Measurements from ENCODE around the gene COL26A1.

Gene COL26A1

DNA sequence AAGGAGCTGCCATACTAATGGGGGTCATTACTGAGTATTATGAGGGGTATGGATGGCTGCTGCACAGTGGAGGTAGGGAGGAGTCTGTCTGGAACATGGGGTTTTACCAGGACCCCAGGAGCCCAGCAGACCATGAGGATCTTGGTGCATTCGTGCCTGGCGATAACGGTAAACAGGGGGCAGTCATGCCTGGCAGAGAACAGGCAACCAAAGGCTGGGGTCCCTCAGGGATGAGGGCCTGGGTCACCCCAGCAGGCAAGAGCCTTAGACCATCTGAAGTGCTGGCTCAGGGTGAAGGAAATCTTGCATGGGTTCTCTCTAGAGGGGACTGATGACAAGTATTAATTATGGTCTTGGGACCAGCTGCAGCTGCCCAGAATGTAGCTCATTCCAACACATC lies 220.3 kb downstream of the COL26A1 start:
- DNase-seq = no peak

DNA sequence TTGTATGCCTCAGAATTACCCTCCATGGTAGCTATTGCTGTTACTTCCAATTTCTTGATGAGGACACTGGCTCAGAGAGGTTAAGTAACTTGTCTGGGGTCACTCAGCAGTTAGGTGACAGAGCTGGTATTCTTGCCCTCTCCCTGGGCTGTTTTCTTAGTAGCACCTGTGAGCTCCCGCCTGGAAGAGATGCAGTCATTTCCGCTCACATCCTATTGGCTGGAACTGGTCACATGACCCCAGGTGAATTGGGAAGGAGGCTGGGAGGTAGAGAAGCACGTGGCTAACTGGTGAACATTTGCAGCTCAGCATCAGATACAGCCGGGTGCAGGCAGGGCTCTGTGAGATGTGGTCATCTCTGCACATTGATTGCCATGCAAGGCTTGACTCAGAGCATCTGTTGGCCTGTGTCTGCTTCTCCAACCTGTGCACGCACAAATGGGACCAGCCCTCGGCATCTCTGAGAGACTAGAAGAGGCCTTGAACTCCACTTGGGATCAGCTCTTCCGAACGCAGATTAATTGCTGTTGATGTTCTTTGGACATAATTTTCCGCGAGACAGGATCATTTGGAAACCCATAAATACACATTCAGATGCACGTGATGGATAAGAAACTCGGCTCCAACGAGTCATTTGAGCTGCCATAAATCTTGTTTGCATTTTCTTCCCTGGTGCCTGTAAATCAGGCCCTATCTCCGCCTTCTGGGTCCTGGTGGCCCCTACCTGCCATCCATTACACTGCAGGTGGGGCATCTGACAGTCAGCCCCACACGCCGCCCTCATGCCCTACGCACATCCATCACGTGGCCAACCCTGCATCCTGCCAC lies 223.6 kb downstream of the COL26A1 start:
- no peak for DNase-seq

DNA sequence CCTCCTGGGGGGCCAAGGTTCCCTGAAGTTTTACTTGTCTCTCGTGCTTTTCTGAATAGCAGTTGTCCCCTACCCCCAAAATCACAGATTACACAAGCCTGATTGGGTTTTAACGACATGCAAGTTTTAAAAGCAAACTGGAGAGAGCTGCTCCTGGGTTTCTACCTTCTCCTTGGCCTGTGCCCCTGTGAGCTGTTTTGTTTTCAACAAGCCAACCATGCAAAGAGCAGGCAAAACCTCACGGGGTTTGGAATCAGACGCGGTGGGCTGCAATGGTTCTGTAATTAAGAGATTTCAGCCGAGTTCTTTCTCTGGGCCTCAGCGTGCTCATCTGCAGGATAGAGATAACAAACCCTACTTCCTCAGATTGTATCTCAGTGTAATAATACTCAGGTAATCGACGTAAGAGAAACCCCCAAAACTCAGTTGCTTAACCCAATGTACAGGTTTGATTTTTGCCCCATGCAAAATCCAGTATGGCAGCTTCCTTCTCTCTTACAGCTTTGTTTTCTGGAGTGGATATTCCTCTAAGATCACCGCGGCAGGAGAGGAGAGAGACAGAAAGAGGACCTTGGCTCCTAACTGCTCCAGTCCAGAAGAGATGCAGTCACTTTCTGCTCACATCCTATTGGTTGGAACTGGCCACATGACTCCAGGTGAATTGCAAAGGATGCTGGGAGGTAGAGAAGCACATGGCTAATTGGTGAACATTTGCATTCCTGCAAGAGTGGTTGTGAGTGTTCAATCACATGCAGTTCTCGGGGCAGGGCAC lies 224.4 kb downstream of the COL26A1 start:
- DNase-seq = no peak

DNA sequence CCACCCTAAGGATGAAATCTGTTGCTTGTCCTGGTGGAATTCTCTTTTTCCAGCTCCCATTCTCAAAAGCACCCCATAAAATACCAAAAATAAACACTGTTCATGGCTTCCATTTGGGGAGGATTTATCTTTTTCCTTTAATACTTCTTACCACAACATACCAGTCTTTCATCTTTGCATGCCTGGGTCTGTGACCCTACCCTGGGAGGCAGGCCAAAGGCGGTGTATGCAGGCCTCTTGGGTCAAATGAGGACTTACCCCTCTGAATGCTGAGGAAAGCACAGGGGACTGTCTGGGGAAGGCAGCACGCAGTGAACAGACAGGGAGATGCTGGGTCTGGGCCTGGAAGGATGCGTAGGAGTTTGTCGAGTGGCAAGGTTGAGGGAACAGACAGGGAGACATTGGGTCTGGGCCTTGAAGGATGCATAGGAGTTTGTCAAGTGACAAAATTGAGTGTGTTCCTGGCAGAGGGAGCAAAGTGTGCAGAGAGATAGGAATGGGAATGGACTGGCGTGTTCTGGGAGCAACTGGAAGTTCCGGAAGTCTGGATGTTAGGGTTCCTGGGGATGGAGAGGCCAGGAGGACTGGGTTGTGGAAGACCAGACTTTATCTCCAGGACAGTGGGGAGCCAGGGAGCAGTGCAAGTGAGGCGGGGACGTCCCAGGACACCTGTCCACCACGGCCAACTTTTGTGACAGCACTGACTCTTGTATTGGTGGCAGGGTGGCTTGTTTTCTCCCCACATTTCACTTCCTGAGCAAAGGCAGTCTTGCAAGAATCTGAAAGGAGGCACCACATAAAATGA lies 225.7 kb downstream of the COL26A1 start:
- DNase-seq = no peak

DNA sequence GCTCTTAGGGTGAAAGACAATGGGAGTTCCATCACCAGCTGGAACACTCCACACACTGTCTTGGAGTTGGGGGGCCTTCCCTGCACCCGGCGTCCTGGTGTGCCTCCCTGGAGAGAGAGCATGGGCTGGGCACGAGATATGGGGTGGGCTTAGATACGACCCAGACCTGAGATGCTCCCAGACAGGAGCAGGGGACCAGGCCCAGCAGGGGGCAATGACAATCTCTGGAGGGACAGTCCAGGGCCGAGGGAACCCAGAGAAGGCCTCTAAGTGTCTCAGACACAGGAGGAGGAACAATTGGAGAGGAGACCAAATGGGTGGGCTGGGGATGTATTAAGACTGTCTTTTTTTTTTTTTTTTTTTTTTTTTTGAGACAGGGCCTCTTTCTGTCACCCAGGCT lies 226.4 kb downstream of the COL26A1 start:
- DNase-seq = no peak

DNA sequence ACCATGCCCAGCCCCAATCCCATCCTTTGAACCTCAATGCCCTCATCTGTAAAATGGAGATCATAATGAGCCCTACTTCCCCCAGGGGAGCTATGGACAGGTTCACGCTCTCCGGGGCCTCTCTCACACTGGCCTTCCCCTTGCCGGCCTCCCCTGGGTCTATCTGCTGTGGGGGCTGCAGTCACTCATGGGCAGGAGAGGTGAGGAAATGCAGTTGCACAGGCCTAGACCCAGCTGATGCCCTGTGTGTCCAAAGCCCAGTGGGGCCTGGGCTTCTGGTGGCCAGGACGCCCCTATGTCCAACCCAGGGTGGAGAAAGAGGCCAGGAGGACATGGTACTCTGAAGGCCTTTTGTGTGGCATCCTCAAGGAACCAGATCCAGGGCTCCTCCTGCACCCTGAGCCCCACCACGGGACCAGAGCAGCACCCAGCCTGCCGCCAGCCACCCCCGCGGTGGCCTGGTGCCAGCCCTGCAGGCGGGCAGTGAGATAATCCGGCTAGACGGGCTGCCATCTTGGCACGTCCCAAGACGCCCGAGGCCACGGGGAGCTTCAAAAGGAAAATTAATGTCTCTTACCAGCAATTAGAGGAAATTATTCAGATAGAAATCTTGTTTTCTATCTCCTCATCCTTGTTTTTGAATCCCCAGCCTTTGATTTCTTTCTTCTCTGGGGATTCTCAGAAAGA lies 227.4 kb downstream of the COL26A1 start:
- DNase-seq = no peak

DNA sequence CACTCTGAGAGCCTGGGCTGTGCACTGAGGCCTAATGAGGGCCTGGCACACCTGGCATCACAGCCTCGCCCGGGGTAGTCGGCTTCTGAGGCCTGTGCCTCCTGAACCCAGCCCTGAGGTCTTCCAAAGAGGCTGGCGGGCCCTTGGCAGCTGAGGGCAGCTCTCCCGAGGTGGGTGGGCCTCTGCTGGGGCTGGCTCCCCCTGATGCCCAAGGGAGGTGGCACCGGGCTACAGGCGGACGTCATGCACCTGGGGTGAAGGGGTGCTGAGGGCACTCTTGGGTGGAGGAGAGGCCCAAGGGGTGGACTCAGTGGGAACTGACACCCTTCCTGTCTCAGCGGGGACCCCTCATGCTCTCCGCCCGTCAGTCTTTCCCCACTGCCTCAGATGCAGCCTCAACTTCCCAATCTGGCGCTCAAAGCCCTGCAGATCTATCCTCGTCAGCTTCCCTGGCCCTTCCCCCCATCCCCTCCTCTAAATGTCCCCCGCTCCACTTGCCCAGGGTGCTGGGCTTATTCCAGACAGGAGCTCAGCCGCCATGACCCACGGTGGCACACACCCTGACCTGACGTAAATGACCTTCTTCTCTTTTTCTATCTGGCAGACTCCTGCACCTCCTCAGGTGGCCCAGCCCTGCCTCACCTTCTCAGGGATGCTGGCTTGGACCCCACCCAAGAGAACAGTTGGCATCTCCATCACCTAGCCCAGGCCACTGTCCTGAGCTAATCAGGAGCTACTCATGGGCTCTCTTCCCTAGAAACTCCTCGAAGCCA lies 228.2 kb downstream of the COL26A1 start:
- DNase-seq = no peak

DNA sequence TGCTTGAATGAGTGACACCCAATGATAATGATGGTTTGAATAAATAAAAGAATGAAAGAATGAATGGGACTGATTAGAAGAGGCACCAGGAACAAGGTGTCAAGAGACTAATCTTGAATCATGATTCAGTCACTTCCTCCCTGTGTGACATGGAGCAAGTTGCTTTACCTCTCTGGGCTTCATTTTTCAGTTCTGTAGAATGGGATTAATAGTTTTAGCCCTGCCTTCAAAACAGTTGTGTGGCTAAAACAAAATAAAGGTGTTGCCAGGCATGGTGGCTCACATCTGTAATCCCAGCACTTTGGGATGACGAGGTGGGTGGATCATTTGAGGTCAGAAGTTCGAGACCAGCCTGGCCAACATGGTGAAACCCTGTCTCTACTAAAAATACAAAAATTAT lies 228.8 kb downstream of the COL26A1 start:
- no peak for DNase-seq

DNA sequence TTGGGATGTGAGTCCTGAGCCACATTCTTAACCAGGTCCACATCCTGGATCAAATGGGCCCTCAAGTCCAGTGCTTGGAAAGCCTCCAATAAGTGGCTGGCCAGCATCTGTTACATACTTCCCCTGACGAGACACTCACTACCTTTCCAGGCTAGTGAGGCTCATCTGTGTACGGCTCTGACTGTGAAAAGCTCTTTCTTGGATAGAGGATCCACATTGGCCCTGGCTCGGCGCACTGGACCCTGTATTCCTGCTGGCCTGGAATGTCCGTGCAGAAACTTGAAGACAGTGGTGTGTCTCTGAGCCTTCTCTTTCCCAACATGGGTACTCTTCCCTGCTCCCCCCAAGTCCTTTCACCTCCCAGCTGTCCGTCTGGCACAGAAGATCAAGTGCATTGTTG lies 230.9 kb downstream of the COL26A1 start:
- DNase-seq = no peak

DNA sequence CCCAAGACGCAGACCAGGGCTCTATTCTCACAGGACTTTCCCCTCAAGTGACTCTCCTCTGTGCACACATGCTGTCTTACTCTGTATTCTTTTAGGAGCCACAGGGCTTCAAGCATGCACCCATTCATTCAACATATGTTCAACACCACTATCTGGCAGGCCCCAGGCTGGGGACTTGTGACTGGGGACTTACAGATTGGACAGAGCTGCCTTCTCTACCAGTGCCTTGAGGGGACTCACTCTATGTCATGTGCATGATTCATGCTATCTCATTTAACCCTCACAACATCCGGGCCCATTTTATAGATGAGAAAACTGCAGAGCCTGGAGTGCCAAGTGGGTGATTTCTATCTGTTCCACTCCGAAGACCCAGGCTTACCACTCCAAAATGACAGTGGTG lies 232.1 kb downstream of the COL26A1 start:
- DNase-seq = no peak

DNA sequence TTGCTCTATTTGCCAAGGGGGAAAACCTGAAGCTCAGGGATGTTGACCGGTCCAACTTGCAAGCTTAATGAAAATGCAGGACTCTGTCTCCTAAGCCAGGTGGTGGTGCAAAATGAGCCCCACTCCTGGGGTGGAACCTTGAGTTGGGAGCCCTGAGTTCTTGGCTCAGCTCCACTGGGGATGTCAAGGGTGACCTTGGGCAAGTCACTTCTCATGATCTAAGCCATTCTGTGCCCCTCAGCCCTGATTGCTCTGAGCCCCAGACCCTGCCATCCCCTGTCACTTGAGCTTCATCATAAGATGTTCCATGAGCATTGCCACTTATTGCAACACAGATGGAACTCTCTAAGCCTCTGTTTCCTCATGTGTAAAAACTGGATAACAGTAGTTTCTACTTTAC lies 232.6 kb downstream of the COL26A1 start:
- no peak for DNase-seq

DNA sequence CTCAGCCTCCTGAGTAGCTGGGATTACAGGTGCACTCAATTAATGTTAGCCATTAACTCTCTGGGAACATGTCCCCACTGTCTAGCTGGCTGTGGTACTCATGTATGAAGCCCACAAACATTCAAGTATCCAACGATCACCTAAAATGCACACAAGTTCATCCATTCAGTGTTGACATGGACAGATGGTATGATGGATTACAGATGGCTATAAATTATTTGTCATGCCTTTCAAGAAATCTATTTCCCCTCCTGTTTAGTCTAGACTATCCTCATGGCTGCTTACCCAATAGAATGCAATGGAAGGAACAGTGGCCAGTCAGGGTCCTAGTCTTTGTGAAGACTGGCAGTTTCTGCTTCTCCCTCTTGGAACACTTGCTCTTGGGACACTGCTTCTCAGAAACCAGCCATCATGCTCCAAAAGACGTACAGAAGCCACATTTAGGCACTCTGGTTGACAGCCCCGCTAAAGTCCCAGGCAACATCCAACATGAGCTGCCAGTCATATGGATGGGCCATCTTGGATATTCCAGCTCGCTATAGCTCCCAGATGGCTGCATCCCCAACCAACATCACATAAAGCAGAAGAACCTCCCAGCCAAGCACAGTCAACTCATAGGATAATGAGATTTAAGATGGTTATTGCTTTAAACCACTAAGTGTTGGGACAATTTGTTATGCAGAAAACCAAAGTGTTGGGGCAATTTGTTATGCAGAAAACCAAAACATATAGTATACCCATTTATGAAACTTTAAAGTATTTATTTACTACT lies 233.3 kb downstream of the COL26A1 start:
- no peak for DNase-seq

DNA sequence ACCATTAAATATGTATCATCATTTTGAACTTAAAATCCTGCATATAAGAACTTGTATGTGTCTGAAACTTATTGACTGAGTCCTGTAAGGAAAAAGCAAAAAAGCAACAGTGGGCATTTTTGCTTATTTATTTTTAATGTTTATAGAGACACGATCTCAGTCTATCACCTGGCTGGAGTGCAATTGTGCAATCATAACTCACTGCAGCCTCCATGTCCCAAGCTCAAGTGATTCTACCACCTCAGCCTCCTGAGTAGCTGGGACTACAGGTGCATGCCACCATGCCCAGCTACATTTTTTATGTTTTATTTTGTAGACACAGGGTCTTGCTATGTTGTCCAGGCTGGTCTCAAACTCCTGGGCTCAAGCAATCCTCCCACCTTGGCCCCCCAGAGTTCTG lies 234.2 kb downstream of the COL26A1 start:
- no peak for DNase-seq

DNA sequence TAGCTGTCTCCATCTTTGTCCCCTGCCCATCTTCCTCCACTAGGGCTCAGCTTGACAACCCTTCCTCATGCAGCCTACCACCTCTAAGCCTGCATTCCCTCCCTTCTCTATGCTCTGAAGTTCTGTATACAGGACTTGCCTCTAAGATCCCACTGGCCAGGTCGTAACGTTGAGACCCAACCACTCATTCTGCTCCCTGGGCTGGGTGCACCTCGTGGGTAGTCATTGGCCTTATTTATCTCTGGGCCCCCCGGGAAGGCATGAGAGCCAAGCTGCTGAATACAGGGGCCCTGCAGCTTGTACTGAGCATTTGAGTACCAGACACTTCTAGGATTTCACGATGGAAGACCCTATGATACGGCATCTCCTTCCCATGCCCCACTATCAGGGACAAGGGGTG lies 235.3 kb downstream of the COL26A1 start:
- no peak for DNase-seq

DNA sequence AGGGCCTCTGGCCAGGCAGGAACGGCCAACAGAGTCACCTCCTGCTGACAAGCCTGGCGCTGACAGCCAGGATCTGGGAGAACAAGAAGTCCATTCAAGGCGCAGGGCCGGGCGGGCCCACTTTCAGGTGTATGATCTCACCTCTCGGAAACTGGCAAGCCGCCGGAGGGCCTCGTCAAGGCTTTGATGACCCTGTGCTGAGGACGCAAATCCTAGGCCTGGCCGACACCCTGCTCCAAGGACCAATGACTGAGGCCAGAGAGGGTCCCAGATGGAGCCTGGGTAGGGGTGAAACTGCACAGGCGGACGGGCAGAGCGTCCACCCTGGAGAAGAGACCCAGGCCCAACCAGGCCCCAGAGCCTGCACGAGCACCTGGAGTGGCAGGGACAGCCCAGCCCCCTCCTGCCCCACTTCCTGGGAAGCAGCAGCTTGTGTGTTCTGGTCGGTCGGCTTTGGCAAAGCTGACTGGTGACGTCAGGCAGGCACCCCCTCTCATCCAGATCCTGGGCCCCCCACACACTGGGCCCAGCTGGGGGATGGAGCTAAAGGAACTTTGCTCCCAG lies 235.8 kb downstream of the COL26A1 start:
- no peak for DNase-seq

DNA sequence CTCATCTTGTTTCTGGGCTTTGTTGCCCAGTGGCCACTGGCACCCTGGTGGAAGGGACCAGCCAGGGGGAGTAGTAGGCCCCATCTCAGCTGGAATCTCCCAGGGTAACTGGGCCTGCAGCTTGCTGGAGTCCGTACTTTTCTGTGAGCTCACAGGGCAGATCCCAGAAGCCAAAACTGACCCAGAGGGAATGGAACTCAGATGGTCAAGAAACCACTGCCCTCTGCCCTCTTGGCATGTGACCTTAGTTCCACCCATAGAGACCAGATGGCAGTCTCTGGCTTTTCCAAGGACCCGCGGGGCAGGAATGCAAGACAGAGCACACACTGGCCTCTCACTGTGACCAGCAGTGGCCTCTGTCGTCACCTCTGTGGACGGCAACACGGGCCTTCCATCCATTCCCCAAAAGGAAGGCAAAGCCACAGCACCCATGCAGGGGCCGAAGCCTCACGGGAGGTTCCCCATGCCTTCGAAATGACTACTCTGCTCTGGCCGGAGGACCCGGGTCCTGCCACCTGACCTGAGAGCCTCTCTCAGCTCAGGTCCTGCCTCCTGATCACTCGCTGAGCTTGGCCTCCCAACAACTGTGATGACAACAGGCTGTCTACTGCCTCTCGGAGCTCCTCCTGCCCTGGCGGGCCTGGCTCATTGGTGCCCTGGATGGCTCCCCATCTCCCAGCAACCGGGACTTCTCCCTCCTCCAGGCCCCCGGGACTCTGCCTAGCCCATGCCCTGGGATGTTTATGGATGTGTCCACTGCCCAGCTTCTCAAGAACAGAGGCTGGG lies 236.5 kb downstream of the COL26A1 start:
- DNase-seq = no peak

DNA sequence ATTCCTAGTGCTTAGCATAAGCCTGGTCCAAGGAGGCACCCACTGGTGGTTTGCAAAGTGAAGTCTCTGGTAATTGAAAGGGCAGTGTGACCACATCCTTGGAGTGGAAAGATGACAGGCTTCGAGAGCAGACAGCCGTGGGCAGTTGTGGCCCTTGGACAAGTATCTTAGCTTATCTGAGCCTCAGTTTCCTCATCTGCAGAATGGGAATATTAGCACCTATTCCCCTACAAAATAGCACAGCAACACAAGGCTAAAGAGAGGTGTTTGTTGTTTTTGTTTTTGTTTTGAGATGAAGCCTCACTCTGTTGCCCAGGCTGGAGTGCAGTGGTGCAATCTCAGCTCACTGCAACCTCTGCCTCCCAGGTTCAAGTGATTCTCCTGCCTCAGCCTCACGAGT lies 237.1 kb downstream of the COL26A1 start:
- no peak for DNase-seq

DNA sequence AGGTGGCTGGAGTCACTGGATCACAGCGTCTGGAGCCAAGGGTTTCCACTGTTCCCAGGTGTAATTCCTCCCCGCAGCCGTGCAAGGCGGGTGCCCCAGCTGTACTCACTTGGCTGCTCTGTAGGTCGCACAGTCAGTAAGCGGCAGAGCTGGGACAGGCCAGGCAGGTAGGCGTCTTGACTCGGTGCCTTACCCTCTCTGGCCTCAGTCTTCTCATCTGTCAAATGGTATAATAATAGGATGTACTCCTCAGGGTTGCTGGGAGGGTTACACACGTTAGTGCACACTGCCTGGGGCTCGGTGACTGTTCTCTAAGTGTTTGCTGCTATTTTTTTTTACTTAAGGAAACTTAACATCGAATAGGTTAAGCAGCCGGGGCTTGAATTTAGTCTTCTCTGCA lies 239.4 kb downstream of the COL26A1 start:
- no peak for DNase-seq

DNA sequence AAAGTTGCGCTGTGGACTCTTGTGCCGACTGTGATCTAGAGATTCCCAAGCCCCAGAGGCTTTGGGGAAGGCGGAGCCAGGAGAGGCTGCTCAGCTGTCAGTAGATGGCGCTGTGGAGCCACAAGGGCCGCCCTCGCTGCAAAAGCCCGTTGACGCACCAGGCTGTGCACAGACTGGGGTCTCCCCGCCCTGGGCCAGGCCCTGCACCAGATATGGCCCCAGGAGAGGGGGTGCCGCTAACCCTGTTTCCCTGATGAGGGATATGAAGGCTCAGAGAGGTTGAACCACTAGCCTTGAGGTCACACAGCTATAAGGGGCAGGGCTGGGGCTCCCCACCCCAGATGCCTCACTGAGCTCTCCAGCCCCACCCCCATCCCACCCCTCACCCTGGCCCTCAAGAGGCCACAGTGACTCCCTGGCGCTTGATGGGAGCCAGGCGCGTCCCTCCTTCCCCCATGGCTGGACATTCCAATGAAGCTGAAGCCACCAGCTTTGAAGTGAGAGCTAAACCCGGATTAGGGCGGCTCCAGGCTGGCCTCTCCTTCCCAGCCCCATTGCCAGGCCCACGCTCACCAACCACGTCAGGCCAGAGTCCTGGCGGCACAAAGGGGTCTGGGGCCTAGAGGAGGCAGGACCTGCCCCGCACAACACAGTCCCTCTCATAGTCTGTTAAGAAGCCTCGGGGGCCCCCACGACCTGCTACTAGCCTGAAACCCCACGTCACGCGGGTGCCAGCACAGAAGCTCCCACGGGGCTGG lies 240.0 kb downstream of the COL26A1 start:
- DNase-seq = no peak

Measured in GF-D8 (cell line).